Smooth muscle cell (in vitro differentiated cells): ENCODE measurements around the gene STUB1. TPM values are rescaled to one million over a fixed set of nuclear protein-coding genes. Genes with fewer than 3 reads are reported as not detected.

Source experiments
- DNase-seq: peaks from one replicate; lab custom pipeline; 2025; ENCODE audit not compliant: unreplicated experiment; lab: John Stamatoyannopoulos, UW
- H2AFZ ChIP-seq: fragments of 200-600 bp; sonication (generic); 2 replicates; pipeline ENCODE4 v1.6.0; 2016; ENCODE audit warnings: antibody characterized with exemption, low read depth, mild to moderate bottlenecking
- H3F3A ChIP-seq: fragments of 200-600 bp; sonication (generic); 2 replicates; pipeline ENCODE4 v1.6.0; 2017; ENCODE audit warnings: antibody characterized with exemption, low read depth
- H3K27ac ChIP-seq: fragments of 200-600 bp; sonication (generic); 2 replicates; pipeline ENCODE4 v1.5.1; 2016; ENCODE audit warnings: low read depth, mild to moderate bottlenecking
- H3K27me3 ChIP-seq: fragments of 200-600 bp; sonication (generic); 2 replicates; pipeline ENCODE4 v1.6.1; 2016; ENCODE audit warnings: low read depth, mild to moderate bottlenecking
- H3K36me3 ChIP-seq: fragments of 200-600 bp; sonication (generic); 2 replicates; pipeline ENCODE4 v1.5.1; 2016; ENCODE audit warnings: low read depth
- H3K4me1 ChIP-seq: fragments of 200-600 bp; sonication (generic); 2 replicates; pipeline ENCODE4 v1.5.1; 2016; ENCODE audit warnings: low read depth
- H3K4me2 ChIP-seq: fragments of 200-600 bp; sonication (generic); 2 replicates; pipeline ENCODE4 v1.6.0; 2016; ENCODE audit warnings: mild to moderate bottlenecking
- H3K4me3 ChIP-seq: fragments of 200-600 bp; sonication (generic); 2 replicates; pipeline ENCODE4 v1.5.1; 2016; ENCODE audit warnings: mild to moderate bottlenecking
- H3K79me2 ChIP-seq: fragments of 200-600 bp; sonication (generic); 2 replicates; pipeline ENCODE4 v1.6.0; 2016; ENCODE audit warnings: low read depth, mild to moderate bottlenecking
- H3K9ac ChIP-seq: fragments of 200-600 bp; sonication (generic); 2 replicates; pipeline ENCODE4 v1.6.0; 2016; ENCODE audit warnings: low read depth
- H3K9me3 ChIP-seq: fragments of 200-600 bp; sonication (generic); replicated peaks from 2 replicates; pipeline ENCODE4 v1.5.1; 2016; ENCODE audit warnings: low read depth
- H4K20me1 ChIP-seq: fragments of 200-600 bp; sonication (generic); 2 replicates; pipeline ENCODE4 v1.6.0; 2016; ENCODE audit warnings: low read depth
- CTCF ChIP-seq: fragments of 200-600 bp; sonication (generic); IDR thresholded peaks from 2 replicates; pipeline ENCODE4 v1.5.1; 2017; ENCODE audit warnings: borderline replicate concordance, mild to moderate bottlenecking, antibody characterized with exemption; ENCODE audit not compliant: insufficient read depth, poor library complexity, severe bottlenecking
- WGBS: methylation state at CpG from one replicate; pipeline ENCODE4 v1.1.7; 2016; ENCODE audit warnings: low lambda C conversion rate; 5-methylcytosine and 5-hydroxymethylcytosine counted together
- polyA plus RNA-seq: library from polyadenylated mRNA; unstranded; fragments of >200 nt; fragmentation: Nextera tagmentation; extraction: Ambion mirVana; gene quantifications from 2 replicates; pipeline ENCODE4 v1.2.1, GENCODE V29; 2016
- total RNA-seq: library from RNA; depleted of rRNA; stranded (reverse); fragments of >200 nt; gene quantifications from 2 replicates; pipeline ENCODE4 v1.2.3, GENCODE V29; 2014

The STUB1 gene
- total and polyA plus RNA-seq, 2 experiments from 2014 or later = 99.0 to 196 TPM

- Histone ChIP-seq H3K27me3 (no peaks in the 10 kb centered on the region), H3K79me2 (no peaks in the 10 kb centered on the region), H3K27ac (no peak overlapping the region), H3K4me1 (peaks cover 15% of the 10 kb centered on the region), H3K9ac (no peak overlapping the region), H3K9me3 (no peaks in the 10 kb centered on the region), H3K36me3 (no peaks in the 10 kb centered on the region), H3K4me3 (no peak overlapping the region), H3K4me2 (no peak overlapping the region), H3F3A (no peaks in the 10 kb centered on the region), H4K20me1 (peaks cover 18% of the 10 kb centered on the region), H2AFZ (no peak overlapping the region)
- DNase-seq = no peak
- no peak for TF ChIP-seq CTCF
- 90% methylated on average over 30 of the region's 32 CpGs for WGBS
Observed at GRCh38 chr16:717450-718245, 37.4 kb downstream of the STUB1 start.

- H3K27me3 ChIP-seq = no peaks in the 10 kb centered on the region
- H2AFZ ChIP-seq = no peak overlapping the region
- no peak for TF ChIP-seq CTCF
- H3K4me3 ChIP-seq = no peak overlapping the region
- no peak overlapping the region for H3K9ac ChIP-seq
- DNase-seq = no peak
- H3K9me3 ChIP-seq = no peaks in the 10 kb centered on the region
- no peaks in the 10 kb centered on the region for H3K79me2 ChIP-seq
- WGBS = 97% methylated on average over 9 of the region's 9 CpGs
- no peak overlapping the region for H3K4me2 ChIP-seq
- H3F3A ChIP-seq = no peaks in the 10 kb centered on the region
- H4K20me1 ChIP-seq = peaks cover 18% of the 10 kb centered on the region
- H3K4me1 ChIP-seq = peaks cover 15% of the 10 kb centered on the region
- no peak overlapping the region for H3K27ac ChIP-seq
- no peaks in the 10 kb centered on the region for H3K36me3 ChIP-seq
Observed at GRCh38 chr16:718389-718788, 38.2 kb downstream of the STUB1 start.

GRCh38 chr16:718922-719321 lies 38.7 kb downstream of the STUB1 start:
- no peak overlapping the region for H3K4me2 ChIP-seq
- no peaks in the 10 kb centered on the region for H3K79me2 ChIP-seq
- no peaks in the 10 kb centered on the region for H3F3A ChIP-seq
- peaks cover 18% of the 10 kb centered on the region for H4K20me1 ChIP-seq
- no peaks in the 10 kb centered on the region for H3K36me3 ChIP-seq
- 93% methylated on average over 6 of the region's 6 CpGs for WGBS
- H3K27ac ChIP-seq = no peak overlapping the region
- peaks cover 15% of the 10 kb centered on the region for H3K4me1 ChIP-seq
- no peak overlapping the region for H3K9ac ChIP-seq
- no peak overlapping the region for H2AFZ ChIP-seq
- TF ChIP-seq CTCF = no peak
- H3K9me3 ChIP-seq = no peaks in the 10 kb centered on the region
- no peaks in the 10 kb centered on the region for H3K27me3 ChIP-seq
- H3K4me3 ChIP-seq = no peak overlapping the region
- DNase-seq = no peak
